ENCODE data around the gene TXNL4B.

GRCh38 chr16:72108353-72109102 is 15.1 kb upstream of the TXNL4B start:
- TF ChIP-seq POLR2A (IDR thresholded peaks at IDR 0.05; ENCODE audit: extremely low read depth, insufficient read length) (no peak), CTCF (IDR thresholded peaks at IDR 0.05; ENCODE audit: low read depth, low read length) (no peak), MAX (IDR thresholded peaks at IDR 0.05; ENCODE audit: low read depth, low read length) (no peak), MYC (IDR thresholded peaks at IDR 0.05; ENCODE audit: low read depth, low read length) (no peak)
